Liver (tissue), 9 donors: ENCODE data around the gene GCGR. TPM values are rescaled to one million over a fixed set of nuclear protein-coding genes. Genes with fewer than 3 reads are reported as not detected.
A peak's percentile ranks its signal among the peaks of the same experiment; 100 is the strongest.

Source experiments
- DNase-seq: peaks from one replicate; pipeline ENCODE4 v3.0.0-alpha.2; 2017; ENCODE audit warnings: low spot score
- H3K27ac ChIP-seq, 2 donors: one replicate each; pipeline ENCODE4 v1.7.0; 2013; ENCODE audit warnings: inconsistent platforms in 2 of 2, low read length in 2 of 2, control low read depth in 1 of 2, low read depth in 1 of 2, mild to moderate bottlenecking in 1 of 2
- H3K27me3 ChIP-seq, 4 donors: one replicate each; pipeline versions ENCODE4 v1.6.1 to v1.7.0; 2013; ENCODE audit warnings: low read length in 3 of 4, inconsistent platforms in 1 of 4, mild to moderate bottlenecking in 1 of 4, moderate library complexity in 1 of 4; ENCODE audit not compliant: control insufficient read depth in 4 of 4, insufficient read depth in 4 of 4
- H3K36me3 ChIP-seq, 4 donors: one replicate each; pipeline versions ENCODE4 v1.6.1 to v1.7.0; 2013; ENCODE audit warnings: low read length in 3 of 4, mild to moderate bottlenecking in 3 of 4, low read depth in 1 of 4, moderate library complexity in 1 of 4; ENCODE audit not compliant: control insufficient read depth in 4 of 4, insufficient read depth in 3 of 4
- H3K4me1 ChIP-seq, 4 donors: one replicate each; pipeline versions ENCODE4 v1.6.1 to v1.7.0; 2013; ENCODE audit warnings: low read length in 3 of 4, mild to moderate bottlenecking in 3 of 4, moderate library complexity in 1 of 4; ENCODE audit not compliant: control insufficient read depth in 4 of 4, insufficient read depth in 4 of 4
- H3K4me3 ChIP-seq, 3 donors: one replicate each; pipeline versions ENCODE4 v1.6.1 to v1.7.0; 2013; ENCODE audit warnings: low read length in 3 of 3, control low read depth in 1 of 3, low read depth in 1 of 3, mild to moderate bottlenecking in 1 of 3
- H3K9ac ChIP-seq, 2 donors: one replicate each; pipeline ENCODE4 v1.7.0; 2013; ENCODE audit warnings: low read length in 2 of 2, mild to moderate bottlenecking in 2 of 2, moderate library complexity in 2 of 2, control low read depth in 1 of 2, low read depth in 1 of 2
- H3K9me3 ChIP-seq, 4 donors: one replicate each; pipeline versions ENCODE4 v1.6.1 to v1.7.0; 2013; ENCODE audit warnings: low read length in 3 of 4; ENCODE audit not compliant: control insufficient read depth in 4 of 4
- EGR1 ChIP-seq, 2 donors: IDR thresholded peaks; 2 replicates each; pipeline ENCODE4 v1.6.1; 2016 to 2018; ENCODE audit warnings: antibody characterized with exemption in 2 of 2, low read depth in 2 of 2
- FOXA1 ChIP-seq: IDR thresholded peaks from 2 replicates; pipeline ENCODE4 v1.6.1; 2016; ENCODE audit warnings: antibody characterized with exemption
- FOXA2 ChIP-seq: IDR thresholded peaks from 2 replicates; pipeline ENCODE4 v1.6.1; 2016; ENCODE audit warnings: antibody characterized with exemption
- GABPA ChIP-seq, 2 donors: IDR thresholded peaks in 1 of 2; conservative IDR thresholded peaks in 1 of 2; 2 replicates each; pipeline ENCODE4 v1.6.1; 2016; ENCODE audit warnings: antibody characterized with exemption in 2 of 2, mild to moderate bottlenecking in 1 of 2, moderate library complexity in 1 of 2
- HNF4A ChIP-seq, 2 donors: conservative IDR thresholded peaks; 2 replicates each; pipeline ENCODE4 v1.6.1; 2016; ENCODE audit warnings: antibody characterized with exemption in 2 of 2, mild to moderate bottlenecking in 2 of 2
- HNF4G ChIP-seq: IDR thresholded peaks from 2 replicates; pipeline ENCODE4 v1.6.1; 2016; ENCODE audit warnings: antibody characterized with exemption
- JUND ChIP-seq, 2 donors: IDR thresholded peaks; 2 replicates each; pipeline ENCODE4 v1.6.1; 2016; ENCODE audit warnings: antibody characterized with exemption in 2 of 2
- NR2F2 ChIP-seq: IDR thresholded peaks from 2 replicates; pipeline ENCODE4 v1.6.1; 2016; ENCODE audit warnings: antibody characterized with exemption
- RAD21 ChIP-seq, 2 donors: IDR thresholded peaks; 2 replicates each; pipeline ENCODE4 v1.6.1; 2016; ENCODE audit warnings: antibody characterized with exemption in 2 of 2, mild to moderate bottlenecking in 2 of 2
- RXRA ChIP-seq, 2 donors: IDR thresholded peaks; 2 replicates each; pipeline ENCODE4 v1.6.1; 2017 to 2018; ENCODE audit warnings: antibody characterized with exemption in 2 of 2, mild to moderate bottlenecking in 1 of 2
- SP1 ChIP-seq: IDR thresholded peaks from 2 replicates; pipeline ENCODE4 v1.6.1; 2018; ENCODE audit warnings: antibody characterized with exemption, mild to moderate bottlenecking
- TAF1 ChIP-seq: conservative IDR thresholded peaks from 2 replicates; pipeline ENCODE4 v1.6.1; 2016; ENCODE audit warnings: antibody characterized with exemption, mild to moderate bottlenecking
- YY1 ChIP-seq: IDR thresholded peaks from 2 replicates; pipeline ENCODE4 v1.6.1; 2016; ENCODE audit warnings: antibody characterized with exemption, mild to moderate bottlenecking
- WGBS: extraction: QIAGEN DNeasy Blood & Tissue Kit; methylation state at CpG from one replicate; pipeline ENCODE4 v1.1.7; 2013; 5-methylcytosine and 5-hydroxymethylcytosine counted together
- polyA plus RNA-seq, 2 donors: library from polyadenylated mRNA; stranded (reverse) in 1 of 2; unstranded in 1 of 2; fragments of 200-250 nt in 1 of 2; fragments of >200 nt in 1 of 2; fragmentation: Nextera tagmentation in 1 of 2; extraction: Ambion mirVana in 1 of 2; gene quantifications; one replicate each; pipeline versions ENCODE4 v1.2.1 to v1.2.3, GENCODE V29; 2013 to 2015
- total RNA-seq, 2 donors: library from RNA; depleted of rRNA; stranded (reverse); fragments of >200 nt; gene quantifications; one replicate each; pipeline ENCODE4 v1.2.3, GENCODE V29; 2014
- TF ChIP-seq, protein P1 (sequence below): IDR thresholded peaks from 2 replicates; pipeline ENCODE4 v1.6.1; 2016; ENCODE audit warnings: antibody characterized with exemption
- TF ChIP-seq, protein P2 (sequence below): IDR thresholded peaks from 2 replicates; pipeline ENCODE4 v1.6.1; 2016; ENCODE audit warnings: antibody characterized with exemption
- TF ChIP-seq, protein P3 (sequence below): IDR thresholded peaks from 2 replicates; pipeline ENCODE4 v1.6.1; 2016; ENCODE audit warnings: antibody characterized with exemption
- TF ChIP-seq, protein P4 (sequence below): IDR thresholded peaks from 2 replicates; pipeline ENCODE4 v1.6.1; 2016; ENCODE audit warnings: antibody characterized with exemption, mild to moderate bottlenecking
- TF ChIP-seq, protein P5 (sequence below): fragments of 150-350 bp; IDR thresholded peaks from 2 replicates; pipeline ENCODE4 v1.5.1; 2017; ENCODE audit warnings: improper control_type of control experiment, low read depth, low read length; ENCODE audit not compliant: missing input control
- donor health status: healthy.
- donor health status: healthy.
- donor health status: healthy.
- donor health status: healthy.
- donor health status: healthy.

Gene GCGR
- total and polyA plus RNA-seq, 4 donors: 20.7 to 72.0 (median 48.9) TPM

DNA sequence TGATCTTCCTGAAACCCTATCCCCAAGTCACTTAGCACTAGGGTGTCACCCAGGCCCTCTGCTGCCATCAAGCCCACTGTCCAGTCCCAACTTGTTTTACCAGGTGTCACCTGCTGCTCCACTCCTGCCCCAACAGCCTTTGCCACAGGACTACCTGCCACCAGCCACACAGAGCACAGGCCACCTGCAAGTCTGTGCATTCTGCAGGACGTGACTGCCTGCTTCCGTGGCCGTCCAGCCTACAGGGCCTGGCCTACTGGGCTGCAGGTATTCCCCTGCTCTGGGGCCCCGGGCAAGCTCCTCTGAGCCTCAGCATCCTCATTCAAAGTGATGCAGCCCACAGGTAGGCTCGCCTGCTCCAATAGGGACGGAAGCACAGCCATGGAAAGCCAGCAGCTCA, 25.9 kb downstream of the GCGR start:
- H3K9me3 ChIP-seq: no peaks in the 10 kb centered on the region
- no peak overlapping the region for H3K4me3 ChIP-seq
- WGBS: 95% methylated on average over 6 of the region's 6 CpGs
- TF ChIP-seq, protein P1, sequence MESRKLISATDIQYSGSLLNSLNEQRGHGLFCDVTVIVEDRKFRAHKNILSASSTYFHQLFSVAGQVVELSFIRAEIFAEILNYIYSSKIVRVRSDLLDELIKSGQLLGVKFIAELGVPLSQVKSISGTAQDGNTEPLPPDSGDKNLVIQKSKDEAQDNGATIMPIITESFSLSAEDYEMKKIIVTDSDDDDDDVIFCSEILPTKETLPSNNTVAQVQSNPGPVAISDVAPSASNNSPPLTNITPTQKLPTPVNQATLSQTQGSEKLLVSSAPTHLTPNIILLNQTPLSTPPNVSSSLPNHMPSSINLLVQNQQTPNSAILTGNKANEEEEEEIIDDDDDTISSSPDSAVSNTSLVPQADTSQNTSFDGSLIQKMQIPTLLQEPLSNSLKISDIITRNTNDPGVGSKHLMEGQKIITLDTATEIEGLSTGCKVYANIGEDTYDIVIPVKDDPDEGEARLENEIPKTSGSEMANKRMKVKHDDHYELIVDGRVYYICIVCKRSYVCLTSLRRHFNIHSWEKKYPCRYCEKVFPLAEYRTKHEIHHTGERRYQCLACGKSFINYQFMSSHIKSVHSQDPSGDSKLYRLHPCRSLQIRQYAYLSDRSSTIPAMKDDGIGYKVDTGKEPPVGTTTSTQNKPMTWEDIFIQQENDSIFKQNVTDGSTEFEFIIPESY: no peak
- TF ChIP-seq FOXA1: no peak
- no peak for TF ChIP-seq SP1
- TF ChIP-seq RAD21 (IDR thresholded peaks at IDR 0.05): no peak
- no peak for TF ChIP-seq GABPA (IDR thresholded peaks at IDR 0.05 in 1 of 2, conservative IDR thresholded peaks at IDR 0.05 in 1 of 2)
- no peak for TF ChIP-seq JUND (IDR thresholded peaks at IDR 0.05)
- no peak for TF ChIP-seq HNF4A (conservative IDR thresholded peaks at IDR 0.05)
- TF ChIP-seq, protein P2, sequence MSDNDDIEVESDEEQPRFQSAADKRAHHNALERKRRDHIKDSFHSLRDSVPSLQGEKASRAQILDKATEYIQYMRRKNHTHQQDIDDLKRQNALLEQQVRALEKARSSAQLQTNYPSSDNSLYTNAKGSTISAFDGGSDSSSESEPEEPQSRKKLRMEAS: no peak
- no peak for TF ChIP-seq NR2F2
- TF ChIP-seq EGR1 (IDR thresholded peaks at IDR 0.05; ENCODE audit: low read depth in 2 of 2): no peak
- TF ChIP-seq FOXA2: no peak
- no peak for TF ChIP-seq HNF4G
- TF ChIP-seq, protein P3, sequence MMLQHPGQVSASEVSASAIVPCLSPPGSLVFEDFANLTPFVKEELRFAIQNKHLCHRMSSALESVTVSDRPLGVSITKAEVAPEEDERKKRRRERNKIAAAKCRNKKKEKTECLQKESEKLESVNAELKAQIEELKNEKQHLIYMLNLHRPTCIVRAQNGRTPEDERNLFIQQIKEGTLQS: no peak
- TF ChIP-seq, protein P4, sequence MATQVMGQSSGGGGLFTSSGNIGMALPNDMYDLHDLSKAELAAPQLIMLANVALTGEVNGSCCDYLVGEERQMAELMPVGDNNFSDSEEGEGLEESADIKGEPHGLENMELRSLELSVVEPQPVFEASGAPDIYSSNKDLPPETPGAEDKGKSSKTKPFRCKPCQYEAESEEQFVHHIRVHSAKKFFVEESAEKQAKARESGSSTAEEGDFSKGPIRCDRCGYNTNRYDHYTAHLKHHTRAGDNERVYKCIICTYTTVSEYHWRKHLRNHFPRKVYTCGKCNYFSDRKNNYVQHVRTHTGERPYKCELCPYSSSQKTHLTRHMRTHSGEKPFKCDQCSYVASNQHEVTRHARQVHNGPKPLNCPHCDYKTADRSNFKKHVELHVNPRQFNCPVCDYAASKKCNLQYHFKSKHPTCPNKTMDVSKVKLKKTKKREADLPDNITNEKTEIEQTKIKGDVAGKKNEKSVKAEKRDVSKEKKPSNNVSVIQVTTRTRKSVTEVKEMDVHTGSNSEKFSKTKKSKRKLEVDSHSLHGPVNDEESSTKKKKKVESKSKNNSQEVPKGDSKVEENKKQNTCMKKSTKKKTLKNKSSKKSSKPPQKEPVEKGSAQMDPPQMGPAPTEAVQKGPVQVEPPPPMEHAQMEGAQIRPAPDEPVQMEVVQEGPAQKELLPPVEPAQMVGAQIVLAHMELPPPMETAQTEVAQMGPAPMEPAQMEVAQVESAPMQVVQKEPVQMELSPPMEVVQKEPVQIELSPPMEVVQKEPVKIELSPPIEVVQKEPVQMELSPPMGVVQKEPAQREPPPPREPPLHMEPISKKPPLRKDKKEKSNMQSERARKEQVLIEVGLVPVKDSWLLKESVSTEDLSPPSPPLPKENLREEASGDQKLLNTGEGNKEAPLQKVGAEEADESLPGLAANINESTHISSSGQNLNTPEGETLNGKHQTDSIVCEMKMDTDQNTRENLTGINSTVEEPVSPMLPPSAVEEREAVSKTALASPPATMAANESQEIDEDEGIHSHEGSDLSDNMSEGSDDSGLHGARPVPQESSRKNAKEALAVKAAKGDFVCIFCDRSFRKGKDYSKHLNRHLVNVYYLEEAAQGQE: no peak
- no peaks in the 10 kb centered on the region for H3K36me3 ChIP-seq
- DNase-seq: no peak
- H3K27me3 ChIP-seq: no peaks in the 10 kb centered on the region
- H3K4me1 ChIP-seq: peaks cover 9 to 29% (median 18%) of the 10 kb centered on the region in 4 donors
- no peak overlapping the region for H3K9ac ChIP-seq
- H3K27ac ChIP-seq: no peak overlapping the region

DNA sequence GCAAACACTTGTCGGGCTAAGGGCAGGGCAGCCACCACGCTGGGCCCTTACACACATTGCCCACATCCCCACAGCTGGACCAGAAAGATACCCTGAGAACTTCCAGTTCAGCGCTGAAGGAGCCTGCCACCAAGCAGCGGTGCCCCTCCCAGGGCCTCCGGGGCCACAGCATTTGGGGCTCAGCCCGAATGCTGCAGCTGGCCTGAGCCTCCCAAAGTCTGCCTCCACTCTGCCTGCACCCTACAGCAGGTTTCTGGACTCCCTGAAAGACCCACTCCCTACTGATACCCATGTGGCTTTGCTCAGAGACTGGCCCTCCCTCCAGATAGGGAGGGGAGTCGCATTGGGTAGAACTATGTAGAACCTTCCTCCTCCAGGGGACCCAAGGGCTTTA, 27.6 kb downstream of the GCGR start:
- H3K9ac ChIP-seq: no peak overlapping the region
- no peaks in the 10 kb centered on the region for H3K9me3 ChIP-seq
- H3K4me3 ChIP-seq: no peak overlapping the region
- no peaks in the 10 kb centered on the region for H3K36me3 ChIP-seq
- H3K4me1 ChIP-seq: peaks cover 9 to 33% (median 21%) of the 10 kb centered on the region in 4 donors
- DNase-seq: no peak
- H3K27ac ChIP-seq: peak overlapping the region in 1 of 2 donors; percentile 41
- 88% methylated on average over 7 of the region's 7 CpGs for WGBS
- H3K27me3 ChIP-seq: no peaks in the 10 kb centered on the region
- TF ChIP-seq GABPA (IDR thresholded peaks at IDR 0.05 in 1 of 2, conservative IDR thresholded peaks at IDR 0.05 in 1 of 2) (no peak), TAF1 (no peak), RXRA (IDR thresholded peaks at IDR 0.05) (no peak), FOXA2 (no peak), EGR1 (IDR thresholded peaks at IDR 0.05; ENCODE audit: low read depth in 2 of 2) (no peak), SP1 (no peak), HNF4A (conservative IDR thresholded peaks at IDR 0.05) (no peak), YY1 (no peak), HNF4G (no peak), NR2F2 (no peak)
- TF ChIP-seq, protein P2: no peak
- TF ChIP-seq, protein P4: no peak
- TF ChIP-seq, protein P5, sequence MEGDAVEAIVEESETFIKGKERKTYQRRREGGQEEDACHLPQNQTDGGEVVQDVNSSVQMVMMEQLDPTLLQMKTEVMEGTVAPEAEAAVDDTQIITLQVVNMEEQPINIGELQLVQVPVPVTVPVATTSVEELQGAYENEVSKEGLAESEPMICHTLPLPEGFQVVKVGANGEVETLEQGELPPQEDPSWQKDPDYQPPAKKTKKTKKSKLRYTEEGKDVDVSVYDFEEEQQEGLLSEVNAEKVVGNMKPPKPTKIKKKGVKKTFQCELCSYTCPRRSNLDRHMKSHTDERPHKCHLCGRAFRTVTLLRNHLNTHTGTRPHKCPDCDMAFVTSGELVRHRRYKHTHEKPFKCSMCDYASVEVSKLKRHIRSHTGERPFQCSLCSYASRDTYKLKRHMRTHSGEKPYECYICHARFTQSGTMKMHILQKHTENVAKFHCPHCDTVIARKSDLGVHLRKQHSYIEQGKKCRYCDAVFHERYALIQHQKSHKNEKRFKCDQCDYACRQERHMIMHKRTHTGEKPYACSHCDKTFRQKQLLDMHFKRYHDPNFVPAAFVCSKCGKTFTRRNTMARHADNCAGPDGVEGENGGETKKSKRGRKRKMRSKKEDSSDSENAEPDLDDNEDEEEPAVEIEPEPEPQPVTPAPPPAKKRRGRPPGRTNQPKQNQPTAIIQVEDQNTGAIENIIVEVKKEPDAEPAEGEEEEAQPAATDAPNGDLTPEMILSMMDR: no peak
- TF ChIP-seq, protein P1: no peak
